ENCODE results near the gene NELFA. TPM values are rescaled to one million over a fixed set of nuclear protein-coding genes. Genes with fewer than 3 reads are reported as not detected.

NELFA gene
- total and polyA plus RNA-seq, 10 of the 15 experiments (the other 5 are each of a cell fraction or from before 2014, with no cell fraction given): 0.39 to 38.6 (median 16.7) TPM

DNA sequence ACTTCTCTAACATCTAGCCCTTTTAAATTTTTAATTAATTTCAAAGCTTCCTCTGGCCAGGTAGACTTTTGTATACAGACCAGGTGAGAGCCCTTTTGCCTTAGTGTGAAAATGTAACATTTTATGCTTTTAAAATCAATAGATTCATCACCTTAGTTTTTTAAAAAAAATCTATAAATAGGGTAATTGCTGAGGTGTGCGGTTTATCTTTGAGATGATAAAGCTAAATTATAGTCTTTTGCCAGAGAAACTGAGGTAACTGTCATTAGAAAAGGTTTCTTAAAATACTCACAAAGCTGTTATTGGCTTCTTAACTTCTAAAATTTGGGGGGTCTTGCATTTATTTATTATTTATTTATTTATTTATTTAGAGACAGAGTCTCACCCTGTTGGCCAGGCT lies 62.9 kb downstream of the NELFA start:
- H3K9ac ChIP-seq (ENCODE audit: control insufficient read depth, insufficient read depth, low read length): no peak overlapping the region
- ChIA-PET CTCF (no interaction called here), POLR2A (interaction anchor here (0.5 kb wide), 1 partner anchor 47 kb away, joined by 4 read pairs; no protein-coding TSS in a partner anchor), SMC1A (ENCODE audit: uncharacterized antibody, unreplicated experiment) (interaction anchor here (0.7 kb wide), 1 partner anchor 44 kb away, joined by 3 read pairs; no protein-coding TSS in a partner anchor), RAD21 (ENCODE audit: unreplicated experiment) (no interaction called here)
- H3K4me3 ChIP-seq: no peak overlapping the region
- no peak overlapping the region for H3K27ac ChIP-seq (ENCODE audit: control insufficient read depth, insufficient read depth)
- DNase-seq (ENCODE audit: low read depth, low spot score) (no peak), FAIRE-seq (no peak), ATAC-seq (no peak)
- no peaks in the 10 kb centered on the region for H3K9me3 ChIP-seq (replicated peaks; ENCODE audit: control insufficient read depth, insufficient read depth, low read length)
- H3K4me1 ChIP-seq (ENCODE audit: control insufficient read depth, insufficient read depth, low read length): no peaks in the 10 kb centered on the region
- no peaks in the 10 kb centered on the region for H3K27me3 ChIP-seq (replicated peaks in 1 of 2; ENCODE audit: control insufficient read depth in 2 of 2, insufficient read depth in 2 of 2, low read length in 1 of 2)
- no peak for TF ChIP-seq ZSCAN29 (IDR thresholded peaks at IDR 0.05)
- no peak for TF ChIP-seq ZNF687 (IDR thresholded peaks at IDR 0.05)
- H3K79me2 ChIP-seq (ENCODE audit: control insufficient read depth, insufficient read depth, low read length): no peaks in the 10 kb centered on the region
- intact Hi-C loops (cut with micrococcal nuclease; ENCODE audit: unreplicated experiment): no loop called here
- peaks cover 17 to 35% of the 10 kb centered on the region in 2 experiments for H3K36me3 ChIP-seq (ENCODE audit: control insufficient read depth in 2 of 2, insufficient read depth in 2 of 2, low read length in 1 of 2)
- in situ Hi-C loops (cut with MboI): no loop called here
- 100% methylated on average over 1 of the region's 1 CpG for WGBS (ENCODE audit: insufficient coverage, insufficient replicate concordance, low lambda C conversion rate, missing lambda C conversion rate)
- BruUV-seq (replicated peaks): no TSS peak
- no peak overlapping the region for H3K4me2 ChIP-seq (ENCODE audit: control insufficient read depth, insufficient read depth)
- H2AFZ ChIP-seq (ENCODE audit: control insufficient read depth, low read depth, low read length): no peak overlapping the region
- no peaks in the 10 kb centered on the region for H4K20me1 ChIP-seq (ENCODE audit: control insufficient read depth, insufficient read depth)

Data from GM12878 (cell line).